Adipocyte (in vitro differentiated cells): ENCODE measurements around the gene BTBD6.
A peak's percentile ranks its signal among the peaks of the same experiment; 100 is the strongest.
"Not testable (repeated sequence)": the region's sequence is repeated elsewhere in the genome, so short reads cannot be mapped to it uniquely, and the experiment has no call there.

ENCODE experiments used
- DNase-seq: peaks from one replicate; pipeline ENCODE4 v3.0.0-alpha.2; 2015; ENCODE audit warnings: low read depth
- H3K27me3 ChIP-seq: replicated peaks from 2 replicates; pipeline ENCODE4 v1.7.0; 2013; ENCODE audit warnings: mild to moderate bottlenecking, low read length, moderate library complexity; ENCODE audit not compliant: control insufficient read depth, insufficient read depth
- H3K36me3 ChIP-seq: 2 replicates; pipeline ENCODE4 v1.7.0; 2013; ENCODE audit warnings: low read length, mild to moderate bottlenecking, moderate library complexity; ENCODE audit not compliant: control insufficient read depth, insufficient read depth, severe bottlenecking
- H3K4me1 ChIP-seq: 2 replicates; pipeline ENCODE4 v1.7.0; 2013; ENCODE audit warnings: mild to moderate bottlenecking, low read length, moderate library complexity; ENCODE audit not compliant: control insufficient read depth, insufficient read depth
- H3K4me3 ChIP-seq: 2 replicates; pipeline ENCODE4 v1.7.0; 2013; ENCODE audit warnings: mild to moderate bottlenecking, low read length, moderate library complexity
- H3K9ac ChIP-seq: 2 replicates; pipeline ENCODE4 v1.7.0; 2013; ENCODE audit warnings: mild to moderate bottlenecking, low read length, moderate library complexity
- H3K9me3 ChIP-seq: 2 replicates; pipeline ENCODE4 v1.7.0; 2013; ENCODE audit warnings: mild to moderate bottlenecking, low read length, moderate library complexity; ENCODE audit not compliant: control insufficient read depth

BTBD6 gene

GRCh38 chr14:105287249-105288102 lies 39.1 kb downstream of the BTBD6 start:
- Histone ChIP-seq H3K9ac (no peak overlapping the region), H3K9me3 (no peaks in the 10 kb centered on the region), H3K27me3 (no peaks in the 10 kb centered on the region), H3K4me1 (peaks cover 11% of the 10 kb centered on the region), H3K36me3 (no peaks in the 10 kb centered on the region), H3K4me3 (no peak overlapping the region)
- DNase-seq, result no peak

- not testable (repeated sequence) for H3K4me3 ChIP-seq, H3K9me3 ChIP-seq, DNase-seq, H3K27me3 ChIP-seq, H3K36me3 ChIP-seq, H3K9ac ChIP-seq
- H3K4me1 ChIP-seq, result peaks cover 17% of the 10 kb centered on the region
Measured at GRCh38 chr14:105288936-105289335, 40.6 kb downstream of the BTBD6 start.

- H3K27me3 ChIP-seq, result no peaks in the 10 kb centered on the region
- H3K9me3 ChIP-seq, result no peaks in the 10 kb centered on the region
- peak; percentile 25 for DNase-seq
- peaks cover 8% of the 10 kb centered on the region for H3K4me1 ChIP-seq
- H3K36me3 ChIP-seq, result no peaks in the 10 kb centered on the region
- H3K4me3 ChIP-seq, result no peak overlapping the region
- H3K9ac ChIP-seq, result no peak overlapping the region
Measured at GRCh38 chr14:105290621-105291346, 42.5 kb downstream of the BTBD6 start.

- no peak for DNase-seq
Measured at GRCh38 chr14:105292826-105293711, 44.7 kb downstream of the BTBD6 start.

GRCh38 chr14:105294142-105294597 lies 45.8 kb downstream of the BTBD6 start:
- Histone ChIP-seq H3K9ac (no peak overlapping the region), H3K27me3 (no peaks in the 10 kb centered on the region), H3K4me1 (peaks cover 8% of the 10 kb centered on the region), H3K4me3 (no peak overlapping the region), H3K9me3 (no peaks in the 10 kb centered on the region), H3K36me3 (no peaks in the 10 kb centered on the region)
- no peak for DNase-seq

More at GRCh38 chr14:105292826-105293711, 44.7 kb downstream of the BTBD6 start:
- Histone ChIP-seq H3K36me3 (no peaks in the 10 kb centered on the region), H3K9ac (no peak overlapping the region), H3K9me3 (no peaks in the 10 kb centered on the region), H3K4me3 (no peak overlapping the region), H3K27me3 (no peaks in the 10 kb centered on the region), H3K4me1 (peaks cover 8% of the 10 kb centered on the region)

- not testable (repeated sequence) for H3K9me3 ChIP-seq, H3K27me3 ChIP-seq, H3K4me3 ChIP-seq, DNase-seq, H3K9ac ChIP-seq, H3K36me3 ChIP-seq
- H3K4me1 ChIP-seq, result peaks cover 17% of the 10 kb centered on the region
Measured at GRCh38 chr14:105297311-105297710, 49.0 kb downstream of the BTBD6 start.

- peaks cover 9% of the 10 kb centered on the region for H3K4me1 ChIP-seq
- DNase-seq, result no peak
- peak overlapping the region; percentile 92 for H3K9ac ChIP-seq
- no peaks in the 10 kb centered on the region for H3K36me3 ChIP-seq
- no peaks in the 10 kb centered on the region for H3K9me3 ChIP-seq
- H3K27me3 ChIP-seq, result no peaks in the 10 kb centered on the region
- H3K4me3 ChIP-seq, result peak overlapping the region; percentile 92
Measured at GRCh38 chr14:105299654-105300541, 51.6 kb downstream of the BTBD6 start.
